GM12878 (cell line): Measurements from ENCODE around the gene ACTL8. TPM values are rescaled to one million over a fixed set of nuclear protein-coding genes. Genes with fewer than 3 reads are reported as not detected.

Experiments used
- ATAC-seq: fragments of 200-7000 bp; cut with Tn5 transposase; 3 replicates; pipeline ENCODE4 v1.9.1; 2020; ENCODE audit warnings: mild to moderate bottlenecking, moderate library complexity
- BruUV-seq: library from RNA; stranded (reverse); fragments of 400-500 nt; replicated peaks from 2 replicates; lab custom pipeline; 2021; lab: Mats Ljungman, UMichigan
- CTCF ChIA-PET: fragments of 300-600 bp; sonication (Branson Sonifier 250); formaldehyde crosslinking; extraction: SDS; loops from one replicate; lab custom pipeline; 2021; ENCODE audit warnings: inconsistent platforms; lab: Yijun Ruan, JAX
- POLR2A ChIA-PET: fragments of 350-600 bp; formaldehyde crosslinking; extraction: SDS; loops from one replicate; lab custom pipeline; 2021; ENCODE audit warnings: inconsistent platforms; lab: Charles Lee
- RAD21 ChIA-PET: fragments of 300-600 bp; sonication (Branson Sonifier 250); formaldehyde crosslinking; loops from one replicate; lab custom pipeline; 2023; ENCODE audit warnings: antibody characterized with exemption; ENCODE audit not compliant: unreplicated experiment; lab: Charles Lee
- SMC1A ChIA-PET: fragments of 300-600 bp; sonication (Branson Sonifier 250); formaldehyde crosslinking; loops from one replicate; lab custom pipeline; 2023; ENCODE audit not compliant: unreplicated experiment, uncharacterized antibody; lab: Charles Lee
- DNase-seq: peaks from one replicate; pipeline ENCODE4 v3.0.0-alpha.2; 2011; ENCODE audit warnings: low read depth, low spot score
- FAIRE-seq: peaks from 3 replicates; lab custom pipeline; 2011; peaks lifted over from hg19 to GRCh38; lab: Jason Lieb, UNC
- H2AFZ ChIP-seq: 2 replicates; pipeline ENCODE4 v1.6.0; 2011; ENCODE audit warnings: low read depth, low read length, control low read depth; ENCODE audit not compliant: control insufficient read depth
- H3K27ac ChIP-seq: 2 replicates; pipeline ENCODE4 v1.5.1; 2011; ENCODE audit warnings: control low read depth; ENCODE audit not compliant: control insufficient read depth, insufficient read depth
- H3K27me3 ChIP-seq, 2 experiments: replicated peaks in 1 of 2; 2 replicates each; pipeline versions ENCODE4 v1.6.0 to v1.6.1; 2011; ENCODE audit warnings: low read length in 1 of 2; ENCODE audit not compliant: control insufficient read depth in 2 of 2, insufficient read depth in 2 of 2
- H3K36me3 ChIP-seq, 2 experiments: 2 replicates each; pipeline ENCODE4 v1.5.1; 2011; ENCODE audit warnings: low read length in 1 of 2; ENCODE audit not compliant: control insufficient read depth in 2 of 2, insufficient read depth in 2 of 2
- H3K4me1 ChIP-seq: 2 replicates; pipeline ENCODE4 v1.6.1; 2011; ENCODE audit warnings: mild to moderate bottlenecking, low read length, moderate library complexity, mixed read lengths; ENCODE audit not compliant: control insufficient read depth, insufficient read depth
- H3K4me2 ChIP-seq: 2 replicates; pipeline ENCODE4 v1.6.0; 2011; ENCODE audit warnings: control low read depth; ENCODE audit not compliant: control insufficient read depth, insufficient read depth
- H3K4me3 ChIP-seq: fragments of 200-600 bp; sonication (generic); 2 replicates; pipeline ENCODE4 v1.5.1; 2016
- H3K79me2 ChIP-seq: 2 replicates; pipeline ENCODE4 v1.6.0; 2011; ENCODE audit warnings: low read length; ENCODE audit not compliant: control insufficient read depth, insufficient read depth
- H3K9ac ChIP-seq: 2 replicates; pipeline ENCODE4 v1.8.0; 2011; ENCODE audit warnings: low read length, control low read depth, mixed read lengths; ENCODE audit not compliant: control insufficient read depth, insufficient read depth
- H3K9me3 ChIP-seq: replicated peaks from 3 replicates; pipeline ENCODE4 v1.5.1; 2011; ENCODE audit warnings: mild to moderate bottlenecking, low read length; ENCODE audit not compliant: control insufficient read depth, insufficient read depth
- H4K20me1 ChIP-seq: 2 replicates; pipeline ENCODE4 v1.6.0; 2011; ENCODE audit not compliant: control insufficient read depth, insufficient read depth
- ASH2L ChIP-seq: fragments of 300-600, 200-600 bp; sonication (generic); IDR thresholded peaks from 2 replicates; pipeline ENCODE4 v1.6.1; 2017; ENCODE audit warnings: low read depth, mild to moderate bottlenecking, borderline replicate concordance
- DPF2 ChIP-seq: fragments of 450-650 bp; IDR thresholded peaks from 2 replicates; pipeline ENCODE4 v1.6.1; 2017; ENCODE audit warnings: mild to moderate bottlenecking
- FOXK2 ChIP-seq: fragments of 450-650 bp; IDR thresholded peaks from 2 replicates; pipeline ENCODE4 v1.6.1; 2017; ENCODE audit warnings: mild to moderate bottlenecking, moderate library complexity
- HCFC1 ChIP-seq: fragments of 150-350 bp; IDR thresholded peaks from 2 replicates; pipeline ENCODE4 v1.6.1; 2014; ENCODE audit warnings: low read length
- LARP7 ChIP-seq: fragments of 450-650 bp; IDR thresholded peaks from 2 replicates; pipeline ENCODE4 v1.6.1; 2017; ENCODE audit warnings: mild to moderate bottlenecking
- MXI1 ChIP-seq: fragments of 150-350 bp; IDR thresholded peaks from 2 replicates; pipeline ENCODE4 v1.6.1; 2011; ENCODE audit warnings: low read depth, mild to moderate bottlenecking, inconsistent platforms, low read length, improper control_type of control experiment
- NBN ChIP-seq: fragments of 450-650 bp; IDR thresholded peaks from 2 replicates; pipeline ENCODE4 v1.6.1; 2016
- NFYB ChIP-seq: IDR thresholded peaks from 2 replicates; pipeline ENCODE4 v1.6.1; 2011; ENCODE audit warnings: low read depth, mild to moderate bottlenecking, low read length, improper control_type of control experiment, moderate library complexity; ENCODE audit not compliant: insufficient read depth
- RB1 ChIP-seq: fragments of 450-650 bp; formaldehyde crosslinking; IDR thresholded peaks from 2 replicates; pipeline ENCODE4 v1.6.1; 2017; ENCODE audit warnings: mild to moderate bottlenecking, borderline replicate concordance
- RBBP5 ChIP-seq: fragments of 200-600 bp; sonication (generic); conservative IDR thresholded peaks from 2 replicates; pipeline ENCODE4 v1.6.1; 2016
- SMARCA5 ChIP-seq: fragments of 450-650 bp; IDR thresholded peaks from 2 replicates; pipeline ENCODE4 v1.6.1; 2017; ENCODE audit warnings: mild to moderate bottlenecking
- TAF1 ChIP-seq: IDR thresholded peaks from 2 replicates; pipeline ENCODE4 v1.6.1; 2011; ENCODE audit warnings: mild to moderate bottlenecking, low read depth, low read length, borderline replicate concordance
- TBL1XR1 ChIP-seq: IDR thresholded peaks from 2 replicates; pipeline ENCODE4 v1.6.1; 2012; ENCODE audit warnings: low read depth, low read length, improper control_type of control experiment
- ZNF384 ChIP-seq: IDR thresholded peaks from 2 replicates; pipeline ENCODE4 v1.6.1; 2012; ENCODE audit warnings: low read depth, mild to moderate bottlenecking, low read length, improper control_type of control experiment, borderline replicate concordance
- WGBS: methylation state at CpG from one replicate; pipeline ENCODE4 v1.1.6; 2016; ENCODE audit warnings: low lambda C conversion rate; ENCODE audit not compliant: insufficient replicate concordance, insufficient coverage; ENCODE audit errors: missing lambda C conversion rate; 5-methylcytosine and 5-hydroxymethylcytosine counted together
- in situ Hi-C: fragments of 300-500 bp; cut with MboI; formaldehyde crosslinking; loops from 9 replicates; pipeline ENCODE4 v1.14.3; 2018; ENCODE audit warnings: mixed read lengths
- intact Hi-C: fragments of 100-400 bp; cut with micrococcal nuclease; formaldehyde crosslinking; loops from one replicate; pipeline ENCODE4 v1.14.2; 2022; ENCODE audit not compliant: unreplicated experiment
- polyA plus RNA-seq, 11 experiments: library from polyadenylated mRNA; depleted of rRNA in 4 of 11; unstranded in 6 of 11; stranded (reverse) in 5 of 11; fragments of >200 nt; fragmentation: Nextera tagmentation in 4 of 11; fragmentation: Illumina TruSeq in 1 of 11; extraction: Ambion mirVana in 4 of 11; extraction: Trizol in 1 of 11; gene quantifications; 1 replicate in 1 of 11; 2 replicates in 10 of 11; pipeline versions ENCODE4 v1.2.1 to v1.2.3, GENCODE V29; 2011 to 2016; ENCODE audit warnings: inconsistent platforms in 2 of 11, missing spikeins in 2 of 11, low read depth in 1 of 11
- total RNA-seq, 4 experiments: library from RNA; depleted of rRNA in 3 of 4; stranded (reverse); fragments of >200 nt in 3 of 4; fragmentation: Illumina TruSeq in 1 of 4; extraction: Trizol in 1 of 4; gene quantifications; 2 replicates each; pipeline versions ENCODE4 v1.2.1 to v1.2.3, GENCODE V29; 2013 to 2021
- TF ChIP-seq, protein P1 (sequence below), 3 experiments: IDR thresholded peaks in 2 of 3; conservative IDR thresholded peaks in 1 of 3; 2 replicates each; pipeline ENCODE4 v1.5.1; 2011; ENCODE audit warnings: low read depth in 3 of 3, low read length in 3 of 3, mild to moderate bottlenecking in 3 of 3, control low read depth in 2 of 3, moderate library complexity in 2 of 3, inconsistent platforms in 1 of 3, mixed read lengths in 1 of 3; ENCODE audit not compliant: control insufficient read depth in 2 of 3, insufficient read depth in 1 of 3; ENCODE audit errors: extremely low read depth in 1 of 3
- TF ChIP-seq, protein P2 (sequence below): fragments of 450-650 bp; IDR thresholded peaks from 2 replicates; pipeline ENCODE4 v1.6.1; 2018; ENCODE audit warnings: mild to moderate bottlenecking, low read depth, moderate library complexity; ENCODE audit not compliant: partially characterized antibody
- TF ChIP-seq, protein P3 (sequence below): fragments of 150-350 bp; IDR thresholded peaks from 2 replicates; pipeline ENCODE4 v1.6.1; 2014; ENCODE audit warnings: mild to moderate bottlenecking, low read depth, low read length
- TF ChIP-seq, protein P4 (sequence below): IDR thresholded peaks from 2 replicates; pipeline ENCODE4 v1.6.1; 2011; ENCODE audit warnings: low read depth, mild to moderate bottlenecking, low read length, moderate library complexity, borderline replicate concordance; ENCODE audit errors: extremely low read depth

The ACTL8 gene
- total and polyA plus RNA-seq, 10 of the 15 experiments (the other 5 are each of a cell fraction or from before 2014, with no cell fraction given), result 0.05 to 0.27 TPM; not detected in 8

DNA sequence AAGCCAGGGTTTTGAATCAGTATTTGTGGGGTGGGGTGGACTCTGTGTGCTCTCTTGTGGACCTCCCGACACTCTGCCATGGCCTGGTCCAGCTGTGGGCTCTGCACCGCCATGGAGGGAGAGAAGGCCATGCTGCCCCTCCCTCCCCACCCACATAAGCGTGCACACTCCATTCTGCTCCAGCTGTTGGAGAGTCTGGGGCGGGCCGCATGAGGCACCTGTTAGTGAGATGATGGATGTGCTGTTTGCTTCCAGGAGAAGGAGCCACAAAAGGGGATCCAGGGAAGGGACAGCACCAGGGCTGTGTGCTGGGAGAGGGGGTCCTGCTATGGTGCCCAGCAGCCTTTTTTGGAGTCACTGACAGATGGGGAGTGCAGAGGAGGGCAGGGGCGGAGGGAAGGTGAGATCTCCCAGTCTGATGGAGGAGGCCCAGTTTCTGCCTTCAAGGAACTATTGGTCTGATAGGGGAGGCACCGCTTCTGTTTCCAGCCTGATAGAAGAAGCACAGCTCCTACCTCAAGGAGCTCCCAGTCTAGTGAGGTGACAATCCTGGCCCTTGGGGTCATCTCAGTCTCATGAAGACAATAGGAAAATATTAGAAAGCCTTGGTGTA is 101.5 kb downstream of the ACTL8 start (continued):
- TF ChIP-seq, protein P1, sequence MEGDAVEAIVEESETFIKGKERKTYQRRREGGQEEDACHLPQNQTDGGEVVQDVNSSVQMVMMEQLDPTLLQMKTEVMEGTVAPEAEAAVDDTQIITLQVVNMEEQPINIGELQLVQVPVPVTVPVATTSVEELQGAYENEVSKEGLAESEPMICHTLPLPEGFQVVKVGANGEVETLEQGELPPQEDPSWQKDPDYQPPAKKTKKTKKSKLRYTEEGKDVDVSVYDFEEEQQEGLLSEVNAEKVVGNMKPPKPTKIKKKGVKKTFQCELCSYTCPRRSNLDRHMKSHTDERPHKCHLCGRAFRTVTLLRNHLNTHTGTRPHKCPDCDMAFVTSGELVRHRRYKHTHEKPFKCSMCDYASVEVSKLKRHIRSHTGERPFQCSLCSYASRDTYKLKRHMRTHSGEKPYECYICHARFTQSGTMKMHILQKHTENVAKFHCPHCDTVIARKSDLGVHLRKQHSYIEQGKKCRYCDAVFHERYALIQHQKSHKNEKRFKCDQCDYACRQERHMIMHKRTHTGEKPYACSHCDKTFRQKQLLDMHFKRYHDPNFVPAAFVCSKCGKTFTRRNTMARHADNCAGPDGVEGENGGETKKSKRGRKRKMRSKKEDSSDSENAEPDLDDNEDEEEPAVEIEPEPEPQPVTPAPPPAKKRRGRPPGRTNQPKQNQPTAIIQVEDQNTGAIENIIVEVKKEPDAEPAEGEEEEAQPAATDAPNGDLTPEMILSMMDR (IDR thresholded peaks at IDR 0.05 in 2 of 3, conservative IDR thresholded peaks at IDR 0.05 in 1 of 3; ENCODE audit: control insufficient read depth in 2 of 3, extremely low read depth in 1 of 3, insufficient read depth in 1 of 3, low read depth in 3 of 3, low read length in 3 of 3), result no peak
- TF ChIP-seq LARP7 (no peak), NFYB (no peak), DPF2 (no peak), ASH2L (no peak), TBL1XR1 (no peak)

DNA sequence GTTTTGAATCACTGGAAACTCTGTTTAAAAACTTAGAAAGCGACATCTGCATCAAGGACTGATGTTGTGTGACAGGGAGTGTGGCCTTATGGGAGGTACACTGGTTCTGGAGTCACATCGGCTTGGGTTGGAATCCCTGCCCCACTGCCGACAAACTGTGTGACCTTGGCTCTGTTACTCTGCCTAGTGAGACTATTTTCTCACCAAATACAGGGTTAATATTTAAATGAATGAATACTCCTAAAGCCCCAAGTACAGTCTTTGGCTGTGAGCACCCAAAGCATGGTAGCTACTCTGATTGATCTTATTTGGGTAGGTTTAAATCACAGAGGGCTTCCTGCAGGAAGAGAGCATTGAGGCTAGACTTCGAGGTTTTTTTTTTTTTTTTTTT is 102.0 kb downstream of the ACTL8 start:
- SMC1A ChIA-PET, result no interaction called here
- Histone ChIP-seq H3K9ac (no peak overlapping the region), H3K27me3 (no peaks in the 10 kb centered on the region; a peak in 1 of 4 replicates), H3K4me3 (no peak overlapping the region), H4K20me1 (no peaks in the 10 kb centered on the region), H3K79me2 (no peaks in the 10 kb centered on the region), H3K27ac (no peak overlapping the region), H3K4me1 (no peaks in the 10 kb centered on the region), H2AFZ (no peak overlapping the region), H3K4me2 (no peak overlapping the region), H3K36me3 (no peaks in the 10 kb centered on the region), H3K9me3 (no peaks in the 10 kb centered on the region)
- POLR2A ChIA-PET, result no interaction called here
- TF ChIP-seq, protein P2, sequence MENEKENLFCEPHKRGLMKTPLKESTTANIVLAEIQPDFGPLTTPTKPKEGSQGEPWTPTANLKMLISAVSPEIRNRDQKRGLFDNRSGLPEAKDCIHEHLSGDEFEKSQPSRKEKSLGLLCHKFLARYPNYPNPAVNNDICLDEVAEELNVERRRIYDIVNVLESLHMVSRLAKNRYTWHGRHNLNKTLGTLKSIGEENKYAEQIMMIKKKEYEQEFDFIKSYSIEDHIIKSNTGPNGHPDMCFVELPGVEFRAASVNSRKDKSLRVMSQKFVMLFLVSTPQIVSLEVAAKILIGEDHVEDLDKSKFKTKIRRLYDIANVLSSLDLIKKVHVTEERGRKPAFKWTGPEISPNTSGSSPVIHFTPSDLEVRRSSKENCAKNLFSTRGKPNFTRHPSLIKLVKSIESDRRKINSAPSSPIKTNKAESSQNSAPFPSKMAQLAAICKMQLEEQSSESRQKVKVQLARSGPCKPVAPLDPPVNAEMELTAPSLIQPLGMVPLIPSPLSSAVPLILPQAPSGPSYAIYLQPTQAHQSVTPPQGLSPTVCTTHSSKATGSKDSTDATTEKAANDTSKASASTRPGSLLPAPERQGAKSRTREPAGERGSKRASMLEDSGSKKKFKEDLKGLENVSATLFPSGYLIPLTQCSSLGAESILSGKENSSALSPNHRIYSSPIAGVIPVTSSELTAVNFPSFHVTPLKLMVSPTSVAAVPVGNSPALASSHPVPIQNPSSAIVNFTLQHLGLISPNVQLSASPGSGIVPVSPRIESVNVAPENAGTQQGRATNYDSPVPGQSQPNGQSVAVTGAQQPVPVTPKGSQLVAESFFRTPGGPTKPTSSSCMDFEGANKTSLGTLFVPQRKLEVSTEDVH, result no peak
- no peak for TF ChIP-seq MXI1
- TF ChIP-seq, protein P3, sequence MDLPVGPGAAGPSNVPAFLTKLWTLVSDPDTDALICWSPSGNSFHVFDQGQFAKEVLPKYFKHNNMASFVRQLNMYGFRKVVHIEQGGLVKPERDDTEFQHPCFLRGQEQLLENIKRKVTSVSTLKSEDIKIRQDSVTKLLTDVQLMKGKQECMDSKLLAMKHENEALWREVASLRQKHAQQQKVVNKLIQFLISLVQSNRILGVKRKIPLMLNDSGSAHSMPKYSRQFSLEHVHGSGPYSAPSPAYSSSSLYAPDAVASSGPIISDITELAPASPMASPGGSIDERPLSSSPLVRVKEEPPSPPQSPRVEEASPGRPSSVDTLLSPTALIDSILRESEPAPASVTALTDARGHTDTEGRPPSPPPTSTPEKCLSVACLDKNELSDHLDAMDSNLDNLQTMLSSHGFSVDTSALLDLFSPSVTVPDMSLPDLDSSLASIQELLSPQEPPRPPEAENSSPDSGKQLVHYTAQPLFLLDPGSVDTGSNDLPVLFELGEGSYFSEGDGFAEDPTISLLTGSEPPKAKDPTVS, result no peak
- no peak for TF ChIP-seq LARP7
- no peak for TF ChIP-seq RB1
- TF ChIP-seq HCFC1, result no peak
- TF ChIP-seq NBN, result no peak
- no peak for TF ChIP-seq SMARCA5
- no peak for TF ChIP-seq ZNF384
- no peak for TF ChIP-seq TAF1
- TF ChIP-seq, protein P4, sequence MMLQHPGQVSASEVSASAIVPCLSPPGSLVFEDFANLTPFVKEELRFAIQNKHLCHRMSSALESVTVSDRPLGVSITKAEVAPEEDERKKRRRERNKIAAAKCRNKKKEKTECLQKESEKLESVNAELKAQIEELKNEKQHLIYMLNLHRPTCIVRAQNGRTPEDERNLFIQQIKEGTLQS, result no peak
- no peak for TF ChIP-seq RBBP5
- no peak for TF ChIP-seq FOXK2
- FAIRE-seq (no peak), DNase-seq (no peak), ATAC-seq (no peak)
- no TSS peak for BruUV-seq
- CTCF ChIA-PET, result no interaction called here
- in situ Hi-C loops, result no loop called here
- intact Hi-C loops, result no loop called here
- RAD21 ChIA-PET, result no interaction called here
- WGBS, result 22% methylated on average over 4 of the region's 4 CpGs
